Loucy (cell line): ENCODE data around the gene TEAD3.

Experiments
- H2AFZ ChIP-seq: fragments of 200-600 bp; sonication (generic); 2 replicates; pipeline ENCODE4 v1.6.0; 2016; ENCODE audit warnings: antibody characterized with exemption, mild to moderate bottlenecking, low read length, moderate library complexity
- H3F3A ChIP-seq: fragments of 200-600 bp; 2 replicates; pipeline ENCODE4 v1.6.0; 2016; ENCODE audit warnings: antibody characterized with exemption, low read depth, mild to moderate bottlenecking
- H3K27me3 ChIP-seq: fragments of 200-600 bp; sonication (generic); 2 replicates; pipeline ENCODE4 v1.6.1; 2014; ENCODE audit warnings: low read length, mild to moderate bottlenecking; ENCODE audit not compliant: insufficient read depth, poor library complexity, severe bottlenecking
- H3K36me3 ChIP-seq: fragments of 200-600 bp; sonication (generic); 2 replicates; pipeline ENCODE4 v1.6.1; 2016; ENCODE audit warnings: low read length; ENCODE audit not compliant: insufficient read depth
- H3K4me1 ChIP-seq: fragments of 200-600 bp; sonication (generic); 2 replicates; pipeline ENCODE4 v1.5.1; 2014; ENCODE audit warnings: low read length, mild to moderate bottlenecking; ENCODE audit not compliant: insufficient read depth, poor library complexity, severe bottlenecking
- H3K4me2 ChIP-seq: fragments of 200-600 bp; sonication (generic); 2 replicates; pipeline ENCODE4 v1.6.0; 2014; ENCODE audit warnings: antibody characterized with exemption, low read length, low read depth, mild to moderate bottlenecking; ENCODE audit not compliant: poor library complexity, severe bottlenecking
- H3K4me3 ChIP-seq: fragments of 200-600 bp; sonication (generic); 2 replicates; pipeline ENCODE4 v1.5.1; 2014; ENCODE audit warnings: low read length, mild to moderate bottlenecking, mixed read lengths; ENCODE audit not compliant: poor library complexity, severe bottlenecking
- H3K79me2 ChIP-seq: fragments of 200-600 bp; sonication (generic); 2 replicates; pipeline ENCODE4 v1.6.1; 2014; ENCODE audit warnings: low read length; ENCODE audit not compliant: insufficient read depth
- H3K9ac ChIP-seq: fragments of 200-600 bp; sonication (generic); 2 replicates; pipeline ENCODE4 v1.6.0; 2014; ENCODE audit warnings: mild to moderate bottlenecking, low read depth, low read length, moderate library complexity; ENCODE audit not compliant: poor library complexity, severe bottlenecking
- H3K9me2 ChIP-seq: fragments of 200-600 bp; sonication (generic); replicated peaks from 2 replicates; pipeline ENCODE4 v1.6.1; 2016; ENCODE audit warnings: low read depth, low read length, mixed read lengths
- H3K9me3 ChIP-seq: fragments of 200-600 bp; sonication (generic); 2 replicates; pipeline ENCODE4 v1.6.1; 2014; ENCODE audit warnings: mild to moderate bottlenecking, antibody characterized with exemption, low read length, low read depth; ENCODE audit not compliant: insufficient read depth
- H4K20me1 ChIP-seq: fragments of 200-600 bp; sonication (generic); 2 replicates; pipeline ENCODE4 v1.6.0; 2014; ENCODE audit warnings: antibody characterized with exemption, low read length, mild to moderate bottlenecking; ENCODE audit not compliant: insufficient read depth, poor library complexity, severe bottlenecking
- EZH2phosphoT487 ChIP-seq: fragments of 200-600 bp; IDR thresholded peaks from 2 replicates; pipeline ENCODE4 v1.6.1; 2018; ENCODE audit warnings: antibody characterized with exemption, mild to moderate bottlenecking, moderate library complexity, borderline replicate concordance
- TF ChIP-seq, protein P1 (sequence below): fragments of 200-600 bp; sonication (generic); conservative IDR thresholded peaks from 2 replicates; pipeline ENCODE4 v1.5.1; 2014; ENCODE audit warnings: mild to moderate bottlenecking, antibody characterized with exemption, low read length

TEAD3 gene

GRCh38 chr6:35497571-35498421 lies 917 bp upstream of the TEAD3 start:
- no peaks in the 10 kb centered on the region for H3K9me3 ChIP-seq
- no peaks in the 10 kb centered on the region for H3K79me2 ChIP-seq
- peaks cover 16% of the 10 kb centered on the region for H3K4me1 ChIP-seq
- H3K27me3 ChIP-seq = peaks cover 10% of the 10 kb centered on the region
- no peaks in the 10 kb centered on the region for H3F3A ChIP-seq
- H4K20me1 ChIP-seq = no peaks in the 10 kb centered on the region
- TF ChIP-seq EZH2phosphoT487 = no peak
- TF ChIP-seq, protein P1, sequence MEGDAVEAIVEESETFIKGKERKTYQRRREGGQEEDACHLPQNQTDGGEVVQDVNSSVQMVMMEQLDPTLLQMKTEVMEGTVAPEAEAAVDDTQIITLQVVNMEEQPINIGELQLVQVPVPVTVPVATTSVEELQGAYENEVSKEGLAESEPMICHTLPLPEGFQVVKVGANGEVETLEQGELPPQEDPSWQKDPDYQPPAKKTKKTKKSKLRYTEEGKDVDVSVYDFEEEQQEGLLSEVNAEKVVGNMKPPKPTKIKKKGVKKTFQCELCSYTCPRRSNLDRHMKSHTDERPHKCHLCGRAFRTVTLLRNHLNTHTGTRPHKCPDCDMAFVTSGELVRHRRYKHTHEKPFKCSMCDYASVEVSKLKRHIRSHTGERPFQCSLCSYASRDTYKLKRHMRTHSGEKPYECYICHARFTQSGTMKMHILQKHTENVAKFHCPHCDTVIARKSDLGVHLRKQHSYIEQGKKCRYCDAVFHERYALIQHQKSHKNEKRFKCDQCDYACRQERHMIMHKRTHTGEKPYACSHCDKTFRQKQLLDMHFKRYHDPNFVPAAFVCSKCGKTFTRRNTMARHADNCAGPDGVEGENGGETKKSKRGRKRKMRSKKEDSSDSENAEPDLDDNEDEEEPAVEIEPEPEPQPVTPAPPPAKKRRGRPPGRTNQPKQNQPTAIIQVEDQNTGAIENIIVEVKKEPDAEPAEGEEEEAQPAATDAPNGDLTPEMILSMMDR = no peak
- H3K4me2 ChIP-seq = peak overlapping the region; percentile 69
- peak overlapping the region; percentile 69 for H2AFZ ChIP-seq
- H3K9ac ChIP-seq = no peak overlapping the region
- H3K36me3 ChIP-seq = no peaks in the 10 kb centered on the region
- H3K9me2 ChIP-seq = no peaks in the 10 kb centered on the region
- peak overlapping the region; percentile 75 for H3K4me3 ChIP-seq

DNA sequence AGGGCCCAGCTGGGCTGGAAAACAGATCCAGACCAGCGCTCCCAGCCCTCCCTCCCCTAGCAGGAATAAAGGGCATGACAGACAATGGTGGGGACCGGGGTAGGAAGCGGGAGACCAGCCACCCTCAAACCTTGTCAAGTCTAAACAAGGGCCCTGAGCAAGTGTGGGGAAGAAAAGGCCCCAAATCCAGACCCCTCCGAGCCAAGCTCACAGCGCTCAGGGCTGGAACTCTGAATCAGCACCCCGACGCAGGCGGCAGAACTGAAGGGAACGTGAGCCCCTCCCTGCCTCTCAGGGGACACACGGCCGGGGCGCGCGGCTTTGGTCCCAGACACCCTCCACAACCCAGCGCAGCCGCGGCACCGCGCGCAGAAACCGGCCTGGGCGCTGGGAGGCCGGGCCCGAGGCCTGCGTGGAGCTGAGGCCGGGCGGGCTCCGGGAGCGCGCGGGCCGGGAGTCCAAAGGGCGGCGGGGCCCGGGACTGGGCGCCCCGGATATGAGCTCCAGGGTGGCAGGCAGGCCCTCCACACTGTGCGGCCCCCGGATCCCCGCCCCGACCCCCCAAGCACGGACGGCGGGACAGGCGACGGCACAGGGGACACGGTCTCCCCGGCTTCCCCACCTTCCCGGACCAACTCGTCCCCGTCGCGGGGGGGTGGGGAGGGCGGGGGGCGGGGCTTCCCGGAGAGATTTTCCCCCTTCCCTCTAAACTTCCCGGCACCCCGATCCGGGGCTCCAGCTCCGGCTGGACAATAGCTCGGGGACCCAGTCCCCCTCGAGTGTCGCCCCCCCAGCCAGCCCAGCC lies 641 bp downstream of the TEAD3 start:
- Histone ChIP-seq H3K4me2 (peak overlapping the region; percentile 52), H3K79me2 (no peaks in the 10 kb centered on the region), H3K27me3 (peaks cover 10% of the 10 kb centered on the region), H3K4me1 (peaks cover 28% of the 10 kb centered on the region), H4K20me1 (no peaks in the 10 kb centered on the region), H3K9me2 (no peaks in the 10 kb centered on the region), H3F3A (no peaks in the 10 kb centered on the region), H3K9ac (no peak overlapping the region), H3K36me3 (no peaks in the 10 kb centered on the region), H3K4me3 (peak overlapping the region; percentile 64), H3K9me3 (no peaks in the 10 kb centered on the region), H2AFZ (no peak overlapping the region)
- TF ChIP-seq, protein P1 = no peak
- no peak for TF ChIP-seq EZH2phosphoT487

- H3F3A ChIP-seq = no peaks in the 10 kb centered on the region
- TF ChIP-seq EZH2phosphoT487 = no peak
- TF ChIP-seq, protein P1 = no peak
- peaks cover 10% of the 10 kb centered on the region for H3K27me3 ChIP-seq
- no peaks in the 10 kb centered on the region for H3K9me3 ChIP-seq
- peaks cover 28% of the 10 kb centered on the region for H3K4me1 ChIP-seq
- no peaks in the 10 kb centered on the region for H3K36me3 ChIP-seq
- no peak overlapping the region for H2AFZ ChIP-seq
- no peak overlapping the region for H3K4me3 ChIP-seq
- no peaks in the 10 kb centered on the region for H4K20me1 ChIP-seq
- H3K9me2 ChIP-seq = no peaks in the 10 kb centered on the region
- no peak overlapping the region for H3K4me2 ChIP-seq
- no peaks in the 10 kb centered on the region for H3K79me2 ChIP-seq
- no peak overlapping the region for H3K9ac ChIP-seq
Measured at GRCh38 chr6:35495258-35496035, 1.4 kb downstream of the TEAD3 start.
